ENCODE results near the gene UBASH3B.
"Not testable (repeated sequence)": the region's sequence is repeated elsewhere in the genome, so short reads cannot be mapped to it uniquely, and the experiment has no call there.

DNA sequence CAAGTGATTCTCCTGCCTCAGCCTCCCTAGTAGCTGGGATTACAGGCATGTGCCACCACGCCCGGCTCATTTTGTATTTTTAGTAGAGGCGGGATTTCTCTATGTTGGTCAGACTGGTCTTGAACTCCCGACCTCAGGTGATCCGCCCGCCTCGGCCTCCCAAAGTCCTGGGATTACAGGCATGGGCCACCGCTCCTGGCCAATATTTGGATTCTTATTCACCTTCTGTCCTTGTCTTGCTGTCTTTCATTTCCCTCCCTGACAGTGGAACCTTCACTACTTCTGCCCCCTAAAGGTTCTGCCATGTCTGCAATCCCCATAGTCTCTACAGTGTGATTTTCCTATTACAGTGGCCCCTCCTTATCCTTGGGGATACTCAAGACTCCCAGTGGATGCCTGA is 75.2 kb downstream of the UBASH3B start:
- TF ChIP-seq, protein P1, sequence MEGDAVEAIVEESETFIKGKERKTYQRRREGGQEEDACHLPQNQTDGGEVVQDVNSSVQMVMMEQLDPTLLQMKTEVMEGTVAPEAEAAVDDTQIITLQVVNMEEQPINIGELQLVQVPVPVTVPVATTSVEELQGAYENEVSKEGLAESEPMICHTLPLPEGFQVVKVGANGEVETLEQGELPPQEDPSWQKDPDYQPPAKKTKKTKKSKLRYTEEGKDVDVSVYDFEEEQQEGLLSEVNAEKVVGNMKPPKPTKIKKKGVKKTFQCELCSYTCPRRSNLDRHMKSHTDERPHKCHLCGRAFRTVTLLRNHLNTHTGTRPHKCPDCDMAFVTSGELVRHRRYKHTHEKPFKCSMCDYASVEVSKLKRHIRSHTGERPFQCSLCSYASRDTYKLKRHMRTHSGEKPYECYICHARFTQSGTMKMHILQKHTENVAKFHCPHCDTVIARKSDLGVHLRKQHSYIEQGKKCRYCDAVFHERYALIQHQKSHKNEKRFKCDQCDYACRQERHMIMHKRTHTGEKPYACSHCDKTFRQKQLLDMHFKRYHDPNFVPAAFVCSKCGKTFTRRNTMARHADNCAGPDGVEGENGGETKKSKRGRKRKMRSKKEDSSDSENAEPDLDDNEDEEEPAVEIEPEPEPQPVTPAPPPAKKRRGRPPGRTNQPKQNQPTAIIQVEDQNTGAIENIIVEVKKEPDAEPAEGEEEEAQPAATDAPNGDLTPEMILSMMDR (IDR thresholded peaks at IDR 0.05), result not testable (repeated sequence)
- not testable (repeated sequence) for TF ChIP-seq POLR2A (IDR thresholded peaks at IDR 0.05)
